ENCODE results near the gene DNHD1.
A peak's percentile ranks its signal among the peaks of the same experiment; 100 is the strongest.

Gene DNHD1

DNA sequence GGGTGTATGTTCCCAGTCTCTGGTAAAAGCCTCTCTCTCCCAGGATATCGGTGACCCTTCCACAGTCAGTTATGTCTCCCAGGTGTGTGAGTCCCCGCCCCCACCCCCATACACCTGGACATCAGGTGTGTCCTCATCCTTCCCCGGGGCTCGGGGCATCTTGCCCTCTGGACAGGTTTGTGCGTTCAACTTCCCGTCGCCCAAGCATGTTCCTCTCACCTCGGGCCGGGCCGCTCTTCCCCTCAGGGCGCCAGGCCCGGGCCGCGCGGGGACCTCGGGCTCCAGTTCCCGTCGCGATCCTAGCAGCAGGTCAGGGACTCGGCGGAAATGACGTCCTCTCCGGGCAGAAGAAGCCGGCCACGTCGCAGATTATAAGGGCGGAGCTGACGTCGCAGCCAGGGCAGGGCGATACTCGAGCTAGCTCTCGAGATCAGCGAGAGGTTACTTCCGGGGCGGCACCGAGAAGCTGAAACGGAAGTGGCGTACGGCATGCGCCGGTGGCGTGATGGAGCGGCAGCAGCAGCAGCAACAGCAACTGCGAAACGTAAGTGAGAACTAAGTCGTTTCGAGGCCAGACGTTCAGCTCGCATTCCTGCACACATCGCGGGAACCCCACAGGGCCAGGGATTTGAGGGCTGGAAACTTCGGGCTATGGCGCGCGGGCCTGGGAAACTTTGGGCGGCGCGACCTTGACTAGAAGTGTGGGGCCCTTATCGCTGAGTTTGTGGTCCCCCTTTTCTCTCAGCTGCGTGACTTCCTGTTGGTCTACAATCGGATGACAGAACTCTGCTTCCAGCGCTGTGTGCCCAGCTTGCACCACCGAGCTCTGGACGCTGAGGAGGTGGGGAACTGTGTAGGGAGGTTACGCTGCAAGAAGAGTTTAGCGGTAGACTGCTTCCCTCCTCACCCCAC lies 15.8 kb upstream of the DNHD1 start, which contains the start of the genes ARFIP2 and TIMM10B:
Gene ARFIP2, minus strand, starts transcription at position 320 of the 912 bp plus-strand sequence. CDS start 910 bp downstream, outside the sequence.
Gene TIMM10B, plus strand, starts transcription at position 490 of the 912 bp plus-strand sequence. Its CDS starts 16 bp downstream, at position 506.
- TF ChIP-seq, protein P1, sequence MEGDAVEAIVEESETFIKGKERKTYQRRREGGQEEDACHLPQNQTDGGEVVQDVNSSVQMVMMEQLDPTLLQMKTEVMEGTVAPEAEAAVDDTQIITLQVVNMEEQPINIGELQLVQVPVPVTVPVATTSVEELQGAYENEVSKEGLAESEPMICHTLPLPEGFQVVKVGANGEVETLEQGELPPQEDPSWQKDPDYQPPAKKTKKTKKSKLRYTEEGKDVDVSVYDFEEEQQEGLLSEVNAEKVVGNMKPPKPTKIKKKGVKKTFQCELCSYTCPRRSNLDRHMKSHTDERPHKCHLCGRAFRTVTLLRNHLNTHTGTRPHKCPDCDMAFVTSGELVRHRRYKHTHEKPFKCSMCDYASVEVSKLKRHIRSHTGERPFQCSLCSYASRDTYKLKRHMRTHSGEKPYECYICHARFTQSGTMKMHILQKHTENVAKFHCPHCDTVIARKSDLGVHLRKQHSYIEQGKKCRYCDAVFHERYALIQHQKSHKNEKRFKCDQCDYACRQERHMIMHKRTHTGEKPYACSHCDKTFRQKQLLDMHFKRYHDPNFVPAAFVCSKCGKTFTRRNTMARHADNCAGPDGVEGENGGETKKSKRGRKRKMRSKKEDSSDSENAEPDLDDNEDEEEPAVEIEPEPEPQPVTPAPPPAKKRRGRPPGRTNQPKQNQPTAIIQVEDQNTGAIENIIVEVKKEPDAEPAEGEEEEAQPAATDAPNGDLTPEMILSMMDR (IDR thresholded peaks at IDR 0.05; ENCODE audit: low read depth, low read length), result no peak
- peak; percentile 93 for DNase-seq (ENCODE audit: extremely low read depth, low read depth)

DNA sequence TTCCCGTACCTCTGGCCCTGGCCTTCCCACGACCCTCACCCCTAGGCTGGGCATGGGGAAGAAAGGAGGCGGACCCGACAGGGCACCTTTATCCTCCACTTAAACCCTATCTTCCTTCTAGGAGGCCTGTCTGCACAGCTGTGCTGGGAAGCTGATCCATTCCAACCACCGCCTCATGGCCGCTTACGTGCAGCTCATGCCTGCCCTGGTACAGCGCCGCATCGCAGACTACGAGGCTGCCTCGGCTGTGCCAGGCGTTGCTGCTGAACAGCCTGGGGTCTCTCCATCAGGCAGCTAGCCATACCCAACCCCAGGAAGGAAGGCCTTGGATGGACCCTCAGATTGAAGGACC lies 15.2 kb upstream of the DNHD1 start:
- TF ChIP-seq, protein P1 (IDR thresholded peaks at IDR 0.05; ENCODE audit: low read depth, low read length), result no peak
- DNase-seq (ENCODE audit: extremely low read depth, low read depth), result no peak

DNA sequence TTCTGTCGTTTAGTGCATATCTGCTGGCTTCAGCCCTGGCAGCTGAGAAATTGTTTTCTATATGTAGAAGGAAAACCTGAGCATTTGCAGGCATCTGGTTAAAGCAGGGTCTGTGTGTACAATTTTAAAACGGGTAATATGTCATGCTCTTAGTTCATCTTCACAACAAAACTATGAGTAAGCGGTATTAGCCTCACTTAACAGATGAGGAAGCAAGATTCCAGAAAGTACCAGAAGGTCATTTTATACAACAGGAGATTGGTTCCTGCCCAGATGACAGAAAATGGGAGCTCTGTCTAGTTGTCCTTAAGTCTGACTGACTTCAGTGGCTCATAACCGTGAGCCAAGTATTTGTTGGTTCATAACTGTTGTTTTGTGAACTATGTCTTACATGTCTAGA lies 14.6 kb upstream of the DNHD1 start:
- TF ChIP-seq, protein P1 (IDR thresholded peaks at IDR 0.05; ENCODE audit: low read depth, low read length), result no peak
- no peak for DNase-seq (ENCODE audit: extremely low read depth, low read depth)

DNA sequence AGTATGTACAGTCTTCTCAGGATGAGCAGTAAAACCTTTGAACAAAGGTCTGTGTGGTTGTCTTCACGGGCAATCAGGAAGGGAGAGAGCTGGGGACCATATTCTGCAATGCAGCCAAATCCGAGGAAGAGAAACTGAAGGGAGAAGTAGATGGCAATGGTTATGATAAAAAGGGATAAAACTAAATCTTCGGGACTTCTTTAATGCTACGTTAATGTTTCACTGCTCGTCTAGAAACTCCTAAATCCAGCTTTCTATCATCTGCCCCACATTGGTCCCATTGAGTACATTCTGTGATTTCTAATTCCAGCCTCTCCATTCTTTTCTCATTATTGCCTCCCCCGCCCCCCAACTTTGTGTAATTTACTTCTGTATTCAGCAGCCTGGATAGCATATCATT lies 14.1 kb upstream of the DNHD1 start:
- TF ChIP-seq, protein P1 (IDR thresholded peaks at IDR 0.05; ENCODE audit: low read depth, low read length), result no peak
- no peak for DNase-seq (ENCODE audit: extremely low read depth, low read depth)

DNA sequence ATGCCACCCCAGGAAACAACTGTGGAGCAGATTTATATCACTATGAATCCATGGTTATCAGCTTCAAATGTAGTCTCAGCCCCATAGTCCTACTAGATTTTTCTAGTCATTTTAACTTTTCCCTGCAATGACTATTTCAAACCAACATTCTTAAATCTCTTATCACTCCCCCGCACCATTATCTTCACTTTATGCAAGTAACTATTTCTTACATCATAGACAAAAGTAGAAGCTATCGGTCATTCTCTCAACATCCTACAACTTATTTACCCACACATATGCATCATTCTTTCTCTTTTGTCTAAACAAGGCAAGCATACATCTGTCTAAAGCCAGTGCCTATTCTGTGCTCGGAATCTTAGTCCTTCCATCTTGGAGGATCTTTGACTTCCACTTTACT lies 11.4 kb upstream of the DNHD1 start:
- TF ChIP-seq, protein P1 (IDR thresholded peaks at IDR 0.05; ENCODE audit: low read depth, low read length), result no peak
- DNase-seq (ENCODE audit: extremely low read depth, low read depth), result no peak

DNA sequence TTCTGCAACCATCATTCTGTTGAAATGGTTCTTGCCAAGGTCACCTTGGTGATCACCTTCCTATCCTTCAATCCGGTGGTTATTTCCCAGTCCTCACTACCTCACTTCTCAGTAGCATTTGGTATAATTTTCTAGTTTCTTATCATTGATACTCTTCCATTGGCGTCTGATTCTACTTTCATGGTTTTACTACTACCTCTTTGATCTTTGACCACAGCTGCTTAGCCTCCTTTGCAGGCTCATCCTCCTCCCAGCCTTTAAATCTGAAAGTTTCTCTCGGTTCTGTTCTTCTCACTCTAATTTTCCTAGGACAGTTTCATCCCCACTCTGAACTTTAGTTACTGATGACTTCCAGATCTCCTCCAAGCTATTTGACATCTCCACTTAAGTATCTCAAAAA lies 10.8 kb upstream of the DNHD1 start:
- no peak for DNase-seq (ENCODE audit: extremely low read depth, low read depth)
- TF ChIP-seq, protein P1 (IDR thresholded peaks at IDR 0.05; ENCODE audit: low read depth, low read length), result no peak

DNA sequence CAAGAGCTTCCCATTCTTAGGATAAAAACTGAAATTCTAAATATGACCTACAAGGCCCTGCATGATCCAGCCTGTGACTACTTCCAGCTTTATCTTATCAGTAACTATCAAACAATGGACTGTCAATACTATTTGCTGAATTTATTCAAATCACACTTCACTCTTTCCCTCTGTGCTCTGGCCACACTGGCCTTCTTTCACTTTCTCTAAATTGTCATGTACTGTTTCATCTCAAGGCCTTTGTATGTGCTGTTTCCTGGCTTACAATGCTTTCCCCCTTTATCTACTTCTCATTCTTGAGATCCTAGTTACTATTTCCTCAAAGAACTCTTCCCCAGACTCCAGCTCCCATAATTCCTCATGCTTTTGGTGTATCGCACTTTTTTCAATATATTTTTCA lies 10.1 kb upstream of the DNHD1 start:
- TF ChIP-seq, protein P1 (IDR thresholded peaks at IDR 0.05; ENCODE audit: low read depth, low read length), result no peak
- DNase-seq (ENCODE audit: extremely low read depth, low read depth), result no peak
